Common myeloid progenitor, CD34-positive (primary cell): ENCODE measurements around the gene STIM1.

Source experiments
- CTCF ChIA-PET: fragments of 350-600 bp; sonication (Branson Sonifier 250); formaldehyde crosslinking; loops from one replicate; lab custom pipeline; 2021; ENCODE audit warnings: antibody characterized with exemption; lab: Charles Lee
- POLR2A ChIA-PET: fragments of 350-600 bp; sonication (Branson Sonifier 250); formaldehyde crosslinking; loops from one replicate; lab custom pipeline; 2021; ENCODE audit warnings: antibody characterized with exemption; lab: Charles Lee
- DNase-seq, 3 donors: peaks; one replicate each; pipeline versions ENCODE4 v3.0.0 to v3.0.0-alpha.2; 2013
- H3K27ac ChIP-seq, 2 experiments: 1 replicate in 1 of 2; 2 replicates in 1 of 2; pipeline ENCODE4 v1.7.0; 2013; ENCODE audit warnings: inconsistent platforms in 2 of 2, low read length in 2 of 2, mild to moderate bottlenecking in 2 of 2, low read depth in 1 of 2, moderate library complexity in 1 of 2; ENCODE audit not compliant: severe bottlenecking in 2 of 2, insufficient read depth in 1 of 2, poor library complexity in 1 of 2
- H3K27me3 ChIP-seq, 5 experiments: replicated peaks in 2 of 5; 1 replicate in 3 of 5; 2 replicates in 2 of 5; pipeline versions ENCODE4 v1.6.1 to v1.7.0; 2013; ENCODE audit warnings: low read length in 4 of 5, mild to moderate bottlenecking in 2 of 5, moderate library complexity in 2 of 5, inconsistent platforms in 1 of 5; ENCODE audit not compliant: insufficient read depth in 5 of 5, control insufficient read depth in 4 of 5
- H3K36me3 ChIP-seq, 4 experiments: 1 replicate in 2 of 4; 2 replicates in 2 of 4; pipeline versions ENCODE4 v1.6.1 to v1.7.0; 2013; ENCODE audit warnings: low read length in 3 of 4, control low read depth in 1 of 4, mild to moderate bottlenecking in 1 of 4; ENCODE audit not compliant: control insufficient read depth in 4 of 4, insufficient read depth in 4 of 4
- H3K4me1 ChIP-seq, 4 experiments: 1 replicate in 3 of 4; 2 replicates in 1 of 4; pipeline versions ENCODE4 v1.6.1 to v1.7.1; 2013; ENCODE audit warnings: low read length in 3 of 4, mild to moderate bottlenecking in 3 of 4, control low read depth in 1 of 4, inconsistent platforms in 1 of 4, moderate library complexity in 1 of 4; ENCODE audit not compliant: control insufficient read depth in 4 of 4, insufficient read depth in 4 of 4; ENCODE audit errors: control extremely low read depth in 1 of 4
- H3K4me3 ChIP-seq, 7 experiments: 1 replicate in 4 of 7; 2 replicates in 3 of 7; pipeline versions ENCODE4 v1.5.1 to v1.7.0; 2013; ENCODE audit warnings: mild to moderate bottlenecking in 7 of 7, low read length in 6 of 7, moderate library complexity in 6 of 7, inconsistent platforms in 2 of 7, low read depth in 2 of 7, control low read depth in 1 of 7; ENCODE audit not compliant: insufficient read depth in 4 of 7, control insufficient read depth in 1 of 7; ENCODE audit errors: extremely low read depth in 1 of 7
- H3K9me3 ChIP-seq, 5 experiments: 1 replicate in 4 of 5; 2 replicates in 1 of 5; pipeline versions ENCODE4 v1.6.1 to v1.7.1; 2013; ENCODE audit warnings: low read length in 4 of 5, mild to moderate bottlenecking in 2 of 5, inconsistent platforms in 1 of 5, low read depth in 1 of 5, moderate library complexity in 1 of 5; ENCODE audit not compliant: control insufficient read depth in 4 of 5, insufficient read depth in 2 of 5; ENCODE audit errors: control extremely low read depth in 1 of 5
- WGBS: methylation state at CpG from one replicate; pipeline ENCODE4 v1.1.5; 2013; ENCODE audit not compliant: insufficient coverage; 5-methylcytosine and 5-hydroxymethylcytosine counted together

Gene STIM1

GRCh38 chr11:4027746-4028145 lies 172.3 kb downstream of the STIM1 start:
- CTCF ChIA-PET: interaction anchor here (0.6 to 1.3 kb wide), 3 partner anchors 14 to 186 kb away, joined by 3 to 4 read pairs (median 3); no protein-coding TSS in a partner anchor
- H3K27ac ChIP-seq: no peak overlapping the region
- POLR2A ChIA-PET: no interaction called here
- H3K36me3 ChIP-seq: peaks cover 15 to 44% (median 30%) of the 10 kb centered on the region in 4 experiments
- no peak for DNase-seq
- no peaks in the 10 kb centered on the region for H3K4me1 ChIP-seq
- H3K27me3 ChIP-seq: no peaks in the 10 kb centered on the region
- 100% methylated on average over 1 of the region's 1 CpG for WGBS
- H3K9me3 ChIP-seq: peaks cover 7 to 31% (median 8%) of the 10 kb centered on the region in 5 experiments
- H3K4me3 ChIP-seq: no peak overlapping the region

- POLR2A ChIA-PET: no interaction called here
- no peak overlapping the region for H3K4me3 ChIP-seq
- DNase-seq: no peak
- H3K27me3 ChIP-seq: no peaks in the 10 kb centered on the region
- WGBS: no CpG with 5 or more reads among the region's 3 CpGs
- peaks cover 0 to 23% (median 6%) of the 10 kb centered on the region in 5 experiments for H3K9me3 ChIP-seq
- CTCF ChIA-PET: interaction anchor here (0.8 to 0.9 kb wide), 2 partner anchors 32 to 42 kb away, joined by 3 read pairs; no protein-coding TSS in a partner anchor
- H3K36me3 ChIP-seq: peaks cover 13 to 28% (median 21%) of the 10 kb centered on the region in 4 experiments
- no peak overlapping the region for H3K27ac ChIP-seq
- H3K4me1 ChIP-seq: no peaks in the 10 kb centered on the region
Observed at GRCh38 chr11:4030197-4030596, 174.7 kb downstream of the STIM1 start.

- Histone ChIP-seq H3K27ac (no peak overlapping the region), H3K4me3 (no peak overlapping the region), H3K4me1 (no peaks in the 10 kb centered on the region), H3K36me3 (peaks cover under 1 to 9% (median 5%) of the 10 kb centered on the region in 4 experiments), H3K27me3 (no peaks in the 10 kb centered on the region), H3K9me3 (peaks cover 0 to 29% (median 4%) of the 10 kb centered on the region in 5 experiments)
- POLR2A ChIA-PET: no interaction called here
- CTCF ChIA-PET: no interaction called here
- DNase-seq: no peak
- 50% methylated on average over 1 of the region's 2 CpGs for WGBS
Observed at GRCh38 chr11:4032097-4032496, 176.6 kb downstream of the STIM1 start.

GRCh38 chr11:4035985-4036384 lies 180.5 kb downstream of the STIM1 start:
- CTCF ChIA-PET: interaction anchor here (0.9 kb wide), 1 partner anchor 22 kb away, joined by 3 read pairs; no protein-coding TSS in a partner anchor
- H3K27me3 ChIP-seq: no peaks in the 10 kb centered on the region
- WGBS: 100% methylated on average over 2 of the region's 4 CpGs
- H3K9me3 ChIP-seq: peaks cover 0 to 29% (median 4%) of the 10 kb centered on the region in 5 experiments
- H3K4me3 ChIP-seq: no peak overlapping the region
- H3K4me1 ChIP-seq: no peaks in the 10 kb centered on the region
- peaks cover 0 to 4% (median 3%) of the 10 kb centered on the region in 4 experiments for H3K36me3 ChIP-seq
- no peak overlapping the region for H3K27ac ChIP-seq
- POLR2A ChIA-PET: no interaction called here
- no peak for DNase-seq

GRCh38 chr11:4039011-4039410 lies 183.5 kb downstream of the STIM1 start:
- Histone ChIP-seq H3K36me3 (peaks cover 0 to 2% (median 0%) of the 10 kb centered on the region in 4 experiments), H3K27me3 (no peaks in the 10 kb centered on the region), H3K4me3 (no peak overlapping the region), H3K27ac (no peak overlapping the region), H3K9me3 (peaks cover 0 to 16% (median 0%) of the 10 kb centered on the region in 5 experiments), H3K4me1 (no peaks in the 10 kb centered on the region)
- 100% methylated on average over 2 of the region's 3 CpGs for WGBS
- DNase-seq: no peak
- POLR2A ChIA-PET: no interaction called here
- CTCF ChIA-PET: interaction anchor here (0.9 to 1.4 kb wide), 3 partner anchors 11 to 20 kb away, joined by 3 to 4 read pairs (median 4); no protein-coding TSS in a partner anchor

GRCh38 chr11:4040461-4040860 lies 185.0 kb downstream of the STIM1 start:
- no peaks in the 10 kb centered on the region for H3K4me1 ChIP-seq
- no peak overlapping the region for H3K27ac ChIP-seq
- no peak overlapping the region for H3K4me3 ChIP-seq
- H3K9me3 ChIP-seq: peaks cover 0 to 16% (median 0%) of the 10 kb centered on the region in 5 experiments
- no peaks in the 10 kb centered on the region for H3K27me3 ChIP-seq
- peaks cover 0 to 2% (median 0%) of the 10 kb centered on the region in 4 experiments for H3K36me3 ChIP-seq
- CTCF ChIA-PET: no interaction called here
- no CpG with 5 or more reads among the region's 1 CpG for WGBS
- no peak for DNase-seq
- POLR2A ChIA-PET: no interaction called here

- no peak for DNase-seq
Observed at GRCh38 chr11:4041731-4042391, 186.4 kb downstream of the STIM1 start.

More at GRCh38 chr11:4041731-4042391, 186.4 kb downstream of the STIM1 start:
- Histone ChIP-seq H3K27ac (no peak overlapping the region), H3K4me1 (no peaks in the 10 kb centered on the region), H3K4me3 (no peak overlapping the region), H3K27me3 (no peaks in the 10 kb centered on the region), H3K9me3 (peaks cover 0 to 4% (median 0%) of the 10 kb centered on the region in 5 experiments), H3K36me3 (peaks cover 0 to under 1% (median 0%) of the 10 kb centered on the region in 4 experiments)
- POLR2A ChIA-PET: interaction anchor here (0.6 kb wide), 1 partner anchor 140 kb away, joined by 3 read pairs; no protein-coding TSS in a partner anchor
- WGBS: 87% methylated on average over 3 of the region's 6 CpGs
- CTCF ChIA-PET: interaction anchor here (0.6 to 1.4 kb wide), 9 partner anchors 14 to 187 kb away, joined by 3 to 4 read pairs (median 3); no protein-coding TSS in a partner anchor
